OCI-LY1 (cell line): ENCODE data around the gene FADS6.

ENCODE experiments used
- CTCF ChIP-seq: fragments of 200-600 bp; sonication (generic), shearing (Covaris generic); IDR thresholded peaks from 2 replicates; pipeline ENCODE4 v1.5.1; 2017; ENCODE audit warnings: mild to moderate bottlenecking, antibody characterized with exemption, low read length, moderate library complexity, mixed read lengths
- EZH2 ChIP-seq: fragments of 200-600 bp; sonication (generic), shearing (Covaris generic); IDR thresholded peaks from 2 replicates; pipeline ENCODE4 v1.8.0; 2017; ENCODE audit warnings: borderline replicate concordance, mixed run types, mild to moderate bottlenecking, antibody characterized with exemption, low read length, moderate library complexity, mixed read lengths

DNA sequence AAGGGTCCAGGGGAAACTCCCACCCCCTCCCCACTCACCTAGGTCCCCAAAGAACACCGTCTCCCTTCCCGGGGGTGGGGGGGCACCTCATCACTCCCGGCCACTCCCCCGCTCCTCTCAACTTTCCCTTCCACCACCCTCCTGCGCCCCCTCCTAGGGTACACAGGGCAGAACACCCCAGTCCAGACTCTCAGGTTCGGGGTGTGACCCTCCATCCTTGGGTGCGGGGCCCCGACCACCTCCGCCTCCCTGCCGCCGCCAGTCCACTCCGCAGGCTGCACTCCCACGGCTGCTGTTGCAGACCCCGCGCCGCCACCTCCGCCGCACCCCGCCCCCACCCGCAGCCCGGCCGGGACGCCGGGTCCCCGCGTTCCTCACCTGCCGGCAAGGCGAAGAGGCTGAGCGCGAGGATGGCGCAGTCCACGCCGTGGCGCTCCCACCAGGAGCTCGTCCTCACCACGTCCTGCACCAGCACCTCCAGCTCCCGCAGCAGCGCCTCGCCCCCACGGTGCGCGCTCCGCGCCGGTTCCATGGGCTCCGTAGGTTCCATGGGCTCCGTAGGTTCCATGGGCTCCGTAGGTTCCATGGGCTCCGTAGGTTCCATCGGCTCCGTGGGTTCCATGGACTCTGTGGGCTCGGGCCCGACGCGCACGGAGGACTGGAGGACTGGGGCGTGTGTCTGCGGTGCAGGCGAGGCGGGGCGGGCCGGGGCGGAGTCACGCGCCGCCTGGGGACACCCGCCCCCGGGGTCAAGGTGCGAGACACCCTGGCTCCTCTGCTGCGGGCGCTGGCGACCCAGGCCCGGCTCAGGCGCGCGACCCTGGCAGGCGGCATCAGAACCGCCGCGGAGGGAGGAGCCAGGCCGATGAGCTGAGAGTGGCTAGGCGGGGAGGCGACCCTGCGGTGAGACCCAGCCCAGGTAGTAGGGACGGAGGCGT lies at the start of gene FADS6:
- TF ChIP-seq CTCF (no peak), EZH2 (no peak)
